SK-N-SH (cell line): Measurements from ENCODE around the gene LEPR. TPM values are rescaled to one million over a fixed set of nuclear protein-coding genes. Genes with fewer than 3 reads are reported as not detected.

ENCODE experiments used
- CTCF ChIA-PET: fragments of 300-600, 350-600 bp; formaldehyde crosslinking; extraction: SDS; loops from one replicate; lab custom pipeline; 2021; lab: Yijun Ruan, JAX
- POLR2A ChIA-PET: fragments of 350-600 bp; sonication (Branson Sonifier 250); formaldehyde crosslinking; extraction: SDS; loops from one replicate; lab custom pipeline; 2020; ENCODE audit warnings: antibody characterized with exemption, inconsistent platforms; lab: Yijun Ruan, JAX
- DNase-seq: peaks from one replicate; pipeline ENCODE4 v3.0.0; 2012
- H2AFZ ChIP-seq: fragments of 200-600 bp; sonication (generic); 2 replicates; pipeline ENCODE4 v1.8.1; 2016; ENCODE audit warnings: antibody characterized with exemption, mild to moderate bottlenecking, low read depth
- H3F3A ChIP-seq: fragments of 200-600 bp; sonication (generic); replicated peaks from 2 replicates; pipeline ENCODE3; 2016; ENCODE audit warnings: antibody characterized with exemption, mild to moderate bottlenecking; ENCODE audit not compliant: insufficient read depth
- H3K27ac ChIP-seq, 2 experiments: fragments of 200-500 bp in 1 of 2; fragments of 200-600 bp in 1 of 2; sonication (Bioruptor generic) in 1 of 2; sonication (generic), shearing (Covaris generic) in 1 of 2; 2 replicates each; pipeline versions ENCODE4 v1.5.1 to v1.6.1; 2014 to 2016; ENCODE audit warnings: low read depth in 2 of 2, inconsistent platforms in 1 of 2, low read length in 1 of 2, mild to moderate bottlenecking in 1 of 2, mixed read lengths in 1 of 2
- H3K27me3 ChIP-seq: fragments of 200-600 bp; sonication (generic), shearing (Covaris generic); 2 replicates; pipeline ENCODE4 v1.6.1; 2016; ENCODE audit warnings: mixed run types; ENCODE audit not compliant: insufficient read depth
- H3K36me3 ChIP-seq, 2 experiments: fragments of 200-500 bp in 1 of 2; fragments of 200-600 bp in 1 of 2; sonication (Bioruptor generic) in 1 of 2; sonication (generic) in 1 of 2; replicated peaks in 1 of 2; 2 replicates each; pipeline versions ENCODE3 to v1.5.1; 2014 to 2016; ENCODE audit warnings: low read length in 1 of 2, mild to moderate bottlenecking in 1 of 2; ENCODE audit not compliant: insufficient read depth in 2 of 2, control insufficient read depth in 1 of 2
- H3K4me1 ChIP-seq, 2 experiments: fragments of 200-500 bp in 1 of 2; fragments of 200-600 bp in 1 of 2; sonication (Bioruptor generic) in 1 of 2; sonication (generic), shearing (Covaris generic) in 1 of 2; 2 replicates each; pipeline versions ENCODE4 v1.5.1 to v1.6.1; 2014 to 2016; ENCODE audit warnings: low read depth in 1 of 2, low read length in 1 of 2, mixed run types in 1 of 2; ENCODE audit not compliant: insufficient read depth in 2 of 2, control insufficient read depth in 1 of 2
- H3K4me2 ChIP-seq: fragments of 200-600 bp; sonication (generic), shearing (Covaris generic); 2 replicates; pipeline ENCODE4 v1.6.1; 2017; ENCODE audit warnings: mixed run types
- H3K4me3 ChIP-seq, 2 experiments: fragments of 200-500 bp in 1 of 2; fragments of 200-600 bp in 1 of 2; sonication (Bioruptor generic) in 1 of 2; sonication (generic), shearing (Covaris generic) in 1 of 2; 2 replicates each; pipeline versions ENCODE4 v1.5.1 to v1.8.1; 2014 to 2016; ENCODE audit warnings: low read depth in 2 of 2, inconsistent platforms in 1 of 2, low read length in 1 of 2, mild to moderate bottlenecking in 1 of 2, mixed read lengths in 1 of 2, moderate library complexity in 1 of 2
- H3K79me2 ChIP-seq: fragments of 200-600 bp; sonication (generic); 2 replicates; pipeline ENCODE4 v1.8.1; 2017; ENCODE audit warnings: mild to moderate bottlenecking; ENCODE audit not compliant: insufficient read depth
- H3K9ac ChIP-seq: fragments of 200-600 bp; sonication (generic); 2 replicates; pipeline ENCODE4 v1.6.1; 2017; ENCODE audit warnings: mixed run types
- H3K9me2 ChIP-seq: fragments of 200-600 bp; sonication (generic); 2 replicates; pipeline ENCODE4 v1.6.1; 2017; ENCODE audit warnings: mixed run types
- H3K9me3 ChIP-seq: fragments of 200-600 bp; sonication (generic); 2 replicates; pipeline ENCODE4 v1.6.1; 2017; ENCODE audit warnings: mixed run types, mild to moderate bottlenecking, moderate library complexity
- H4K20me1 ChIP-seq: fragments of 200-600 bp; sonication (generic); 2 replicates; pipeline ENCODE4 v1.6.1; 2017; ENCODE audit warnings: mild to moderate bottlenecking, mixed run types; ENCODE audit not compliant: insufficient read depth
- EZH2phosphoT487 ChIP-seq: fragments of 200-600 bp; sonication (generic); IDR thresholded peaks from 2 replicates; pipeline ENCODE4 v1.6.1; 2017; ENCODE audit warnings: low read depth, mixed run types, mild to moderate bottlenecking, antibody characterized with exemption, moderate library complexity, borderline replicate concordance
- FOXM1 ChIP-seq: IDR thresholded peaks from 2 replicates; pipeline ENCODE4 v1.4.0; 2012; ENCODE audit warnings: low read depth, mild to moderate bottlenecking
- GABPA ChIP-seq: IDR thresholded peaks from 2 replicates; pipeline ENCODE4 v1.4.0; 2012; ENCODE audit warnings: low read depth, mild to moderate bottlenecking
- JUND ChIP-seq: IDR thresholded peaks from 2 replicates; pipeline ENCODE4 v1.4.0; 2012
- MEF2A ChIP-seq: IDR thresholded peaks from 2 replicates; pipeline ENCODE4 v1.4.0; 2012; ENCODE audit warnings: low read depth, borderline replicate concordance
- NRF1 ChIP-seq: IDR thresholded peaks from 2 replicates; pipeline ENCODE4 v1.6.1; 2012; ENCODE audit warnings: low read depth, mild to moderate bottlenecking, low read length
- RCOR1 ChIP-seq: fragments of 150-350 bp; IDR thresholded peaks from 2 replicates; pipeline ENCODE4 v1.6.1; 2017; ENCODE audit warnings: antibody characterized with exemption, low read length
- RXRA ChIP-seq: IDR thresholded peaks from 2 replicates; pipeline ENCODE4 v1.4.0; 2012; ENCODE audit warnings: low read depth, mild to moderate bottlenecking, borderline replicate concordance
- SIN3A ChIP-seq: IDR thresholded peaks from 2 replicates; pipeline ENCODE4 v1.6.1; 2012; ENCODE audit warnings: low read depth, mild to moderate bottlenecking, low read length, moderate library complexity, borderline replicate concordance
- TAF1 ChIP-seq: IDR thresholded peaks from 2 replicates; pipeline ENCODE4 v1.6.1; 2012; ENCODE audit warnings: low read depth, mild to moderate bottlenecking, low read length, moderate library complexity, borderline replicate concordance
- TCF12 ChIP-seq: IDR thresholded peaks from 2 replicates; pipeline ENCODE4 v1.4.0; 2012
- WGBS: methylation state at CpG from one replicate; pipeline ENCODE4 v1.1.6; 2017; ENCODE audit warnings: low lambda C conversion rate; 5-methylcytosine and 5-hydroxymethylcytosine counted together
- polyA plus RNA-seq, 3 experiments: library from polyadenylated mRNA; depleted of rRNA; stranded (reverse); fragments of >200 nt; gene quantifications; 2 replicates each; pipeline ENCODE4 v1.2.3, GENCODE V29; 2012
- TF ChIP-seq, protein P1 (sequence below): IDR thresholded peaks from 2 replicates; pipeline ENCODE4 v1.4.0; 2012; ENCODE audit warnings: low read depth, borderline replicate concordance
- TF ChIP-seq, protein P2 (sequence below): IDR thresholded peaks from 2 replicates; pipeline ENCODE4 v1.6.1; 2012; ENCODE audit warnings: mild to moderate bottlenecking, low read depth, low read length, moderate library complexity
- TF ChIP-seq, protein P3 (sequence below): IDR thresholded peaks from 2 replicates; pipeline ENCODE4; 2012

LEPR gene
- polyA plus RNA-seq, 1 of the 3 experiments (the other 2 are of a cell fraction) = 2.3 TPM

DNA sequence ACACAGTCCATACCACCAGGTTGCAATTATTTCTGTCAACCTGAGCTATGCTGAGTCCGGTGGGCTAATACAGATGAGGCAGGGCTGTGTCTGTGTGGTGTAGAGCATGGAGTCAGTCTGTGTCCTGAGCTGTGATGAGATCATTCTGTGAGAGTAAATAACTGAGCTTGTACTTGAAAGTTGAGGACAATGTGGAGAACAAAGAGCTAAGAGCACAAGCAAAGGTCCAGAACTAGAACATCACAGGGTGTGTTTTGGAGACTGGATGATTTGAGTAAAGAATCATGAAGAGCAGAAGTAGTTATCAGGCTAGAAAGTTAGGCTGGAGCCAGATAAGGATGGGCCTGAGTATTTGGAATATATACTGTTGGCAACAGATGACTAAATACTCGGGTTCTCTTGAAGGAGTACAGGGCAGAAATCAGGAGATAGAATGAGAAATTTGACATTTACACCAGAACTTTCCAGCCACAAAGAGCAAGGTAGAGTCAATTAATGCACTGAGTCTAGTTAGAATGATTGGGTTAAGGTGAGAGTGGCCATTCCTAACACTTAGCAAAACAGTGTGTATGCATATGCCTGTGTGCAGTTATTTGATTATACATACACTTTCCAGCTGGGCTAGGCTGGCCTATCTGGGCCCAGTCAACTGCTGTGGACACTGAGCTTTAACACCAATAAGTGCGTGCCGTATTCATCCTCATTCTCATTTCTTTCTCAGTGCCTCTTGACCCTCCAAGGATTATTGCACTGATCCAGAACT lies 48.8 kb downstream of the LEPR start:
- Histone ChIP-seq H3K4me2 (no peak overlapping the region), H3K4me3 (no peak overlapping the region), H3K36me3 (no peaks in the 10 kb centered on the region), H3K9me3 (no peaks in the 10 kb centered on the region), H3F3A (no peaks in the 10 kb centered on the region), H3K9ac (no peak overlapping the region), H3K9me2 (no peaks in the 10 kb centered on the region), H3K4me1 (peaks cover 4 to 8% of the 10 kb centered on the region in 2 experiments; a peak in 3 of 4 replicates), H4K20me1 (no peaks in the 10 kb centered on the region), H2AFZ (no peak overlapping the region), H3K79me2 (no peaks in the 10 kb centered on the region), H3K27me3 (no peaks in the 10 kb centered on the region), H3K27ac (no peak overlapping the region)
- TF ChIP-seq SIN3A (no peak), RXRA (no peak), GABPA (no peak), JUND (no peak), TCF12 (no peak), TAF1 (no peak), RCOR1 (no peak), FOXM1 (no peak), EZH2phosphoT487 (no peak), NRF1 (no peak), MEF2A (no peak)
- TF ChIP-seq, protein P1, sequence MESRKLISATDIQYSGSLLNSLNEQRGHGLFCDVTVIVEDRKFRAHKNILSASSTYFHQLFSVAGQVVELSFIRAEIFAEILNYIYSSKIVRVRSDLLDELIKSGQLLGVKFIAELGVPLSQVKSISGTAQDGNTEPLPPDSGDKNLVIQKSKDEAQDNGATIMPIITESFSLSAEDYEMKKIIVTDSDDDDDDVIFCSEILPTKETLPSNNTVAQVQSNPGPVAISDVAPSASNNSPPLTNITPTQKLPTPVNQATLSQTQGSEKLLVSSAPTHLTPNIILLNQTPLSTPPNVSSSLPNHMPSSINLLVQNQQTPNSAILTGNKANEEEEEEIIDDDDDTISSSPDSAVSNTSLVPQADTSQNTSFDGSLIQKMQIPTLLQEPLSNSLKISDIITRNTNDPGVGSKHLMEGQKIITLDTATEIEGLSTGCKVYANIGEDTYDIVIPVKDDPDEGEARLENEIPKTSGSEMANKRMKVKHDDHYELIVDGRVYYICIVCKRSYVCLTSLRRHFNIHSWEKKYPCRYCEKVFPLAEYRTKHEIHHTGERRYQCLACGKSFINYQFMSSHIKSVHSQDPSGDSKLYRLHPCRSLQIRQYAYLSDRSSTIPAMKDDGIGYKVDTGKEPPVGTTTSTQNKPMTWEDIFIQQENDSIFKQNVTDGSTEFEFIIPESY = no peak
- TF ChIP-seq, protein P2, sequence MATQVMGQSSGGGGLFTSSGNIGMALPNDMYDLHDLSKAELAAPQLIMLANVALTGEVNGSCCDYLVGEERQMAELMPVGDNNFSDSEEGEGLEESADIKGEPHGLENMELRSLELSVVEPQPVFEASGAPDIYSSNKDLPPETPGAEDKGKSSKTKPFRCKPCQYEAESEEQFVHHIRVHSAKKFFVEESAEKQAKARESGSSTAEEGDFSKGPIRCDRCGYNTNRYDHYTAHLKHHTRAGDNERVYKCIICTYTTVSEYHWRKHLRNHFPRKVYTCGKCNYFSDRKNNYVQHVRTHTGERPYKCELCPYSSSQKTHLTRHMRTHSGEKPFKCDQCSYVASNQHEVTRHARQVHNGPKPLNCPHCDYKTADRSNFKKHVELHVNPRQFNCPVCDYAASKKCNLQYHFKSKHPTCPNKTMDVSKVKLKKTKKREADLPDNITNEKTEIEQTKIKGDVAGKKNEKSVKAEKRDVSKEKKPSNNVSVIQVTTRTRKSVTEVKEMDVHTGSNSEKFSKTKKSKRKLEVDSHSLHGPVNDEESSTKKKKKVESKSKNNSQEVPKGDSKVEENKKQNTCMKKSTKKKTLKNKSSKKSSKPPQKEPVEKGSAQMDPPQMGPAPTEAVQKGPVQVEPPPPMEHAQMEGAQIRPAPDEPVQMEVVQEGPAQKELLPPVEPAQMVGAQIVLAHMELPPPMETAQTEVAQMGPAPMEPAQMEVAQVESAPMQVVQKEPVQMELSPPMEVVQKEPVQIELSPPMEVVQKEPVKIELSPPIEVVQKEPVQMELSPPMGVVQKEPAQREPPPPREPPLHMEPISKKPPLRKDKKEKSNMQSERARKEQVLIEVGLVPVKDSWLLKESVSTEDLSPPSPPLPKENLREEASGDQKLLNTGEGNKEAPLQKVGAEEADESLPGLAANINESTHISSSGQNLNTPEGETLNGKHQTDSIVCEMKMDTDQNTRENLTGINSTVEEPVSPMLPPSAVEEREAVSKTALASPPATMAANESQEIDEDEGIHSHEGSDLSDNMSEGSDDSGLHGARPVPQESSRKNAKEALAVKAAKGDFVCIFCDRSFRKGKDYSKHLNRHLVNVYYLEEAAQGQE = no peak
- TF ChIP-seq, protein P3, sequence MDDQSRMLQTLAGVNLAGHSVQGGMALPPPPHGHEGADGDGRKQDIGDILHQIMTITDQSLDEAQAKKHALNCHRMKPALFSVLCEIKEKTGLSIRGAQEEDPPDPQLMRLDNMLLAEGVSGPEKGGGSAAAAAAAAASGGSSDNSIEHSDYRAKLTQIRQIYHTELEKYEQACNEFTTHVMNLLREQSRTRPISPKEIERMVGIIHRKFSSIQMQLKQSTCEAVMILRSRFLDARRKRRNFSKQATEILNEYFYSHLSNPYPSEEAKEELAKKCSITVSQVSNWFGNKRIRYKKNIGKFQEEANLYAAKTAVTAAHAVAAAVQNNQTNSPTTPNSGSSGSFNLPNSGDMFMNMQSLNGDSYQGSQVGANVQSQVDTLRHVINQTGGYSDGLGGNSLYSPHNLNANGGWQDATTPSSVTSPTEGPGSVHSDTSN = no peak
- WGBS = 46% methylated on average over 4 of the region's 4 CpGs
- ChIA-PET CTCF (interaction anchor here (0.6 to 3.8 kb wide), 4 partner anchors 10 to 218 kb away, joined by 3 to 22 read pairs (median 6); no protein-coding TSS in a partner anchor), POLR2A (no interaction called here)
- DNase-seq = no peak
